GM19324 (cell line): ENCODE measurements around the gene KRT71.

Experiments
- ATAC-seq: cut with Tn5 transposase; IDR thresholded peaks from one replicate; pipeline ENCODE4 v1.9.1; 2021; ENCODE audit warnings: mild to moderate bottlenecking, moderate library complexity; ENCODE audit not compliant: unreplicated experiment, low FRiP score

KRT71 gene

DNA sequence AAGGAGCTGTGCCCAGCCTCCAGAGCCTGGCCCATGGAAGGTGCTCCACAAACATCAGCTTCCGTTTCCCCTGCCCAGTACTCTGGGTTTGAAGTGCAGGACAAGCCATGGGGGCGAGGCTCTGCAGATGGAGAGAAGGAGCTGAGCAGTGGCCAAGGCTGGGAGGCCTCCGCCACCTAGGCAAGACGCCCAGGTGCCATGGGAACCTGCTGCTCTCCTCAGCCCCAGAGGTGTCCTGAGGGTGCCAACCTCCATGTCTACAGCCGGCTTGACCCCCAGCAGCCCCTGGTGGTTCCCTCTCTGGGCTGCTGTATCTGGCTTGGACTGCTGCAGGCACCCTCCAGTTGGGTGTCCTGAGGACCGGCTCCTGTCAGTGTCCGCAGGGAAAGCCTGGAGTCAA, 12.4 kb downstream of the KRT71 start:
- ATAC-seq: no peak

GRCh38 chr12:52539821-52540173, 13.1 kb downstream of the KRT71 start:
- ATAC-seq: no peak

DNA sequence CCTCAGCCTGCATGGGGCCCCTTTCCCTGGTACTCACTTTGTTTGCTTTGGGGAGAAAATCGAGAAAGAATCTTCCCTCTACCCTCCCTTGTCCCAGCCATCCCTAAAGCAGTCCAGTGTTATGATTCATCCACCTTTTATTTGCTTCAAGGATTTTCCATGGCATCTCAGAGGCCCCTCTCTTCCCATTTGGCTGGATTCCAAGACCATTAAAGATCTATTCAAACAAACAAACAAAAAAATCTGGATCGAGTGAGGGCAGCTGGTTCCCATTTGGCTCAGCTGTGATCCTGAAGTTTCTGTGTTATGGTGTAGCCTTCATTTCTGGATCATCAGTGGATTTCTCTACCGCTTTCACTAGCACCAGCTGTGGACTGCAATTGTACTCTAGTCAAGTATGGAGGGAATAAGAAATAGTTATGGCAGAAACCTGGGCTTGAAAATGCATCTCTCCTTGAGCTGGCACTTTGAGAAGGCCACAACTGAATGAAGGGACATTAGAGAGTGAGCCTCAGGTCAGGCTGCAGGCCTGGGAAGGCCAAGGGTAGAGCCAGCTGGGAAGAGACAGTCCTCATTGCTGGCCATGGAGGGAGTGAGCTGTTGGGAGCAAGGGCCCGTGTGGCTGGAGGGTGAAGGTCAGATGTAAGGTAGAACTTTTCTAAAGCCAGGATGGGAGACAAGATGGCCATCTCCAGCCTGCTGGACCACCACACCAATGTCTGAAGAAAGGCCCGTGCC, 13.7 kb downstream of the KRT71 start:
- ATAC-seq: no peak

GRCh38 chr12:52537101-52537500, 15.8 kb downstream of the KRT71 start:
- ATAC-seq: no peak

GRCh38 chr12:52535574-52535973, 17.4 kb downstream of the KRT71 start:
- no peak for ATAC-seq

- no peak for ATAC-seq
Measured at GRCh38 chr12:52534482-52534881, 18.5 kb downstream of the KRT71 start.

- no peak for ATAC-seq
Measured at GRCh38 chr12:52533686-52534470, 19.1 kb downstream of the KRT71 start.

DNA sequence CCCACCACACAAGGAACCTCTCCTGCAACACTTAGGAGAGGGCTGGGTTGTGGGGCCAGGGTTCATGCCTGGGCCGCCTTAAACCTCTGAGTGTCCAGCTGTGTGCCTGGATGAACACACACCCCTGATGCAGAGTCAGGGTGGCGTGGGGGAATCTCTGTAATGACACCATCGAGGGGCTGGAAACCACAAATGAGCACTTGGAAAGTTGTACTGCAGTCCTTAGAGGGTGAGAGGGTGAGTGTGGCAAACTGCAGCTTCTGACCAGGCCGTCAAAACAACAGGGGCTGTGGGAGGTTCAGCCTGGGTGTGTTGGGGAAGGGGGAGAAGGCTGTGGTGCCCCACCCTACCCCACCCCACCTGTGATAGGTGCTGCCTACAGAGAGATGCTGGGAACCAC, 20.3 kb downstream of the KRT71 start:
- ATAC-seq: no peak

DNA sequence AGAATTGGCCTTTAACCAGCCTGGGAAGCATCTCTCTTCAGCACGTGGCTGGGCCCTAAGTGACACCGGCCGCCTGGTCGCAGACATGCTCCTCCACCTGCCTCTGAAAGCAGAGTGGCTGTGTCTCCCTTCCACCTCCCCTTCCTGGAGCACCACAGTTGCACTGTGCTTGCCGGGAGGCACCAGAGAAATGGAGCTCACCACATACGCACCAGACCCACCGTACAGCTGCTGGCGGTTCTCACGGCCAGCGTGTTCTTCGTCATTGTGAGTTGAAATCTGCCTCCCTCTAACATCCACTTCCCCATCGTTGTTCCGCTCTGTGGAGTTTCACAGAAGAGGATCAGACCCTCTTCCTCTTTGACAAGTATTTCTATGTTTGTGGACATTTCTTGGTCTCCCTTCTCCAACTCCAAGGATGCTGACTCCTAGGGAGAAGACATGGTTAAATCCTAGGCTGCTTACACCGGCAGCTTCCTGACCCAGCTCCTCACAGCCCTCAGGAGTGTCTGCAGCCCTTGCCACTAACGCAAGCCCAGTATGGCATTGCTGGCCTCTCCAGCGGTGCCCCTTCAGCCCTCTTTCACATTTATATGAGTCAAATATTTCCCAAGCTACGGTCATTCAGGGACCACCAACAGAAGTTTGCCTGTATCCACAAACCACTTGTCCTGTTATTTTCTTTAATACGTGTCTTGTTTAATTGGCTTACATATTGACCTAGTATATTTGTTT, 21.2 kb downstream of the KRT71 start:
- ATAC-seq: no peak

- no peak for ATAC-seq
Measured at GRCh38 chr12:52530905-52531304, 22.0 kb downstream of the KRT71 start.

DNA sequence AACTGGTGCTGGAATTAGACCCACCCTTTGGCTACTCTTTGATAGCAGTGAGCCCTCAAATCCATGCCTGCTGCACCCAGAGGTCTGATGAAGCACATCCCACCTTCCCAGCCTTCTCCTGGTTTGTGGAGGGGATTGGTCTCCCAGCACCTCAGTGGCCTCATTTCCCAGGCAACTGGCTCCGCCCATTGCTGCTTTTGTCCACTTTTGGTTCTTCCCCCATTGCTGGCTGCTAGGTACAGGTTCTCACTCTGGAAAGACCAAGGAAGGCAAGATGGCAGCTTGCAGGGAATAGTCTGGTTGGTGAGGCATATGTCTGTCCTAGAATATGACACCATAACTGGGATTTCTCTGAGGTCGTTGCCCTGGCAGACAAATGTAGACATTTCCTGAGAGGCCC, 22.6 kb downstream of the KRT71 start:
- no peak for ATAC-seq

- no peak for ATAC-seq
Measured at GRCh38 chr12:52529846-52530245, 23.1 kb downstream of the KRT71 start.

- ATAC-seq: no peak
Measured at GRCh38 chr12:52529417-52529816, 23.5 kb downstream of the KRT71 start.

DNA sequence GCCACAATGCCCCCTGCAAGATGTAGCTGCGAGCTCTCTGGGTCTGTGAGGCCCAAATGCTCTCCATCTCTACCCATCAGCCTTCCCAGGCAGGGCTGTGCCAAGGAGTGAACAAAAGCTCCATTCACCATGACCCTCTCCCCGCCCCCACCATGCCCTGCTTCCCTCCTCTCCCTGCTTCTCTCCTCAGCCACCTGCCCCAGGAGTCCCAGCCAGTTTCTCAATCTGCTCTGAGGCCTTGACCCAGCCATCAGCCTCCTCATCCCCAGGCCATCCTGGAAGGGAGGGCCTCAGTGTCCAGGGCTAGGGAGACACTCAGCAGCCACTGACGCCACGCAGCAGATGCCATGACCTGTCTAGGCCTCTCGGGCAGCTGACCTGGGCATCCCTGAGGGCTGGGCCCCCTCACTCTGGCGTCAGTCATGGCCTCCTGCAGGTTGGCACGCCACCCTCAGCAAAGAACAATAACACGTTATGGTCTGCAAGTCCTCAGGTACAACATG, 24.3 kb downstream of the KRT71 start:
- no peak for ATAC-seq

GRCh38 chr12:52527121-52527800, 25.7 kb downstream of the KRT71 start:
- no peak for ATAC-seq

DNA sequence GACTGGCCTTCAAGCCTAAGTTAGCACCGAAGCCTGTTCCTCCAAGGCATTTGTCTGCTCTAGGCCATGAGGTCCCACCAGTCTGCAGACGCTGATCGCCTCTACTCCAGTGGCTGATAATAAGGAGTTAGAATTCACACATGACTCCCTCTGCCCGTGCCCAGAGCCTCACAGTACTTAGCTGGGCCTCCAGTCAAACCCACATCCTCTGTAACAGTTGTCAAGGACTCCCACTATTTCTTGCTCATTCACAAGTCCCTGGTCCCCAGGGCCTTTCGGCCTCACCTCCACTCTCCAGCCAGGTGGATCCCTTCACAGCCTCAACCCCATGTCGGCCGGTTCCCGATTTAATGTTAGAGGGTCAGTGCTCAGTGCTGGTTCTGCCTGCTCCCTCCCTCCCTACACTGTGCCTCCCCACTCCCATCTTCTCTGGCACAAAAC, 26.4 kb downstream of the KRT71 start:
- ATAC-seq: no peak

GRCh38 chr12:52525661-52526499, 27.1 kb downstream of the KRT71 start:
- ATAC-seq: no peak

- ATAC-seq: no peak
Measured at GRCh38 chr12:52524898-52525591, 27.9 kb downstream of the KRT71 start.

GRCh38 chr12:52524241-52524897, 28.6 kb downstream of the KRT71 start:
- ATAC-seq: no peak
